ENCODE data around the gene TNFRSF6B.

Gene TNFRSF6B

DNA sequence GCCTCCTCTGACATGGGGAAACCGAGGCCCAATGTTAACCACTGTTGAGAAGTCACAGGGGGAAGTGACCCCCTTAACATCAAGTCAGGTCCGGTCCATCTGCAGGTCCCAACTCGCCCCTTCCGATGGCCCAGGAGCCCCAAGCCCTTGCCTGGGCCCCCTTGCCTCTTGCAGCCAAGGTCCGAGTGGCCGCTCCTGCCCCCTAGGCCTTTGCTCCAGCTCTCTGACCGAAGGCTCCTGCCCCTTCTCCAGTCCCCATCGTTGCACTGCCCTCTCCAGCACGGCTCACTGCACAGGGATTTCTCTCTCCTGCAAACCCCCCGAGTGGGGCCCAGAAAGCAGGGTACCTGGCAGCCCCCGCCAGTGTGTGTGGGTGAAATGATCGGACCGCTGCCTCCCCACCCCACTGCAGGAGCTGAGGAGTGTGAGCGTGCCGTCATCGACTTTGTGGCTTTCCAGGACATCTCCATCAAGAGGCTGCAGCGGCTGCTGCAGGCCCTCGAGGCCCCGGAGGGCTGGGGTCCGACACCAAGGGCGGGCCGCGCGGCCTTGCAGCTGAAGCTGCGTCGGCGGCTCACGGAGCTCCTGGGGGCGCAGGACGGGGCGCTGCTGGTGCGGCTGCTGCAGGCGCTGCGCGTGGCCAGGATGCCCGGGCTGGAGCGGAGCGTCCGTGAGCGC is 1.6 kb downstream of the TNFRSF6B start:
- no peak for DNase-seq (ENCODE audit: low read depth)

DNA sequence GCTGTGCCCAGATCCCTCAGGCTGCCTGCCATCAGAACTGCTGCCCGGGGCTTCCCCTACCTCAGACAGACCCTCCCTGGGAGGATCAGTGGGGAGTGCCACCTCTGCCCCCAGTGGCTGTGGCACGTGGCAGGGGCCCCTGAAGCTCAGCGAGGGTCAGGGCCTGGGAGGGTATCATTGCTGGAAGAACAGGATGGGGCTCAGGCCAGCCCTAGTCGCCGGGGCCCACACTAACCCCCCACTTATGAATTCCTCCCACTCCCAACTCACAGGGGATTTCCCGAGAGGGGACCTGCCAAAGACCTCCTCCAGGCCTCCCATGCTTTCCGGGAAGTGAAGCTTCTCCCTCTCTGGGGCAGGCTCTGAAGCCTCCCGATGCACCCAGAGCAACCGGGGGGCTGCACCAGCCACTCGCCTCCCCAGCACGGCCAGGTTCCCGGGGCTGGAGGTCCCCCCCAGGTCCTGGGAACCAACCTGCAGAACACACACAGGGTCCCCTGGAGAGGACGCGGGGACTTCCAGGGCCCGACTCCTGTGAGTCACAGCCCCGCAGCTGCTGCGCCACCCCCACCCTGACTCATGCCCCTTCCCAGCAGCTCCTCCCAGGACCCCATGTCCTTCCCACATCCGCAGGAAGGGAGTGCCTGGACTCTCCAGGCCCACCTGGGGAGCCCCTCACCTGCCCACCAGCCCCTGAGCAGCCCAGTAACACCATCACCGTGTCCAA is 2.5 kb downstream of the TNFRSF6B start:
- no peak for DNase-seq (ENCODE audit: low read depth)

GRCh38 chr20:63699466-63700198 is 3.2 kb downstream of the TNFRSF6B start:
- DNase-seq (ENCODE audit: low read depth), result no peak

DNA sequence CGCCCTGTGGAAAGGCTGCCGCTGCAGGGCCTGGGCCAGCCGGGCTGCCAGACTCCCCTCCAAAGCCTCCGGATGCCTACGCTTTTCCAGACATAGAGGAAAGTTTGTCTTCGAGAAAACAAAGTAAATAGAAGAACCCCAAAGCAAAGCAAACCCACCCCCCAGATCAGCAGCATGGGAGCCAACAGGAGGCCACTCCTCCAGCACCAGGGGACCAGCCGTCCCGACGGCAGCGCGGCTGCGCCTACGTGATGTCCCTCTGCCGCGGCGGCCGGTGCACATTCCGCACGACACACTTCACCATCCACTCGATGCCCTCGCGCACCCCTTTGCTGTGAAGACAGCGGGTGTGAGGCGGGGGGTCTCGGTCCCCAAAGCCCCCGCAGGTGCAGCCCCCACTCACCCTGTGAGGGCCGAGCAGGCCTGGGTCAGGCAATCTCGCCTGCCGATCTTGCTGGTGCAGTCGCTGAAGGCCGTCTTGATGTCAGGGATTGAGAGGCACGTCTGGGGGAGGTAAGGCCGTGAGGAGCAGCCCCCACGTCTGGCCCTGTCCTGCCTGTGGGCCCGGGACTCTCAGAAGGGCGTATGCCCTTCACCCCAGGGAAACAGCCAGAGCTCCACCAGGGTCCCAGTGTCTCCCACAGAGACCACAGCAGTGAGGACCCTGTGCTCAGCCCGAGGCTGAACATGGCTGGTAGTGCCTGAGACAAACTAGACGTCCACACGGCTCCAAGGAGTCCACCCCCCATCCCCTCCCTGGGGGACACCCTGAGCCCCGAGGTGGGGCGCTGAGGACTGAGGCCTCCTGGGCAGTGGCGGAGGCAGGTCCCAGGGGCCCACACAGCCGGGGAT is 4.0 kb downstream of the TNFRSF6B start:
- DNase-seq (ENCODE audit: low read depth), result no peak

DNA sequence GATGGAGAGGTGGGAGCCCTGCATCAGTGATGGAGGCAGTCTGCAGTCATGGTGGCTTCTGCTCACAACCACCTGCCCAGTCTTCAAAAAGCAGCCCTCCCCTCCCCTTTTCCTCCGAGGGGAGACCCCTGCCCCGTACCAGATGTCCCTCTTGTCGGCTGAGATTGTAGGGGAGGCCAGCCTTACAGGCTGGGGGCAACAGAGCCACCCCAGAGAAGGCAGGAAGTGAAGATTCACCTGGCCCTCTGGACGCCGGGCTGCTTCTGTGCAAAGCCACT is 4.5 kb downstream of the TNFRSF6B start:
- no peak for DNase-seq (ENCODE audit: low read depth)

- no peak for DNase-seq (ENCODE audit: low read depth)
Measured at GRCh38 chr20:63701329-63702035, 5.0 kb downstream of the TNFRSF6B start.

DNA sequence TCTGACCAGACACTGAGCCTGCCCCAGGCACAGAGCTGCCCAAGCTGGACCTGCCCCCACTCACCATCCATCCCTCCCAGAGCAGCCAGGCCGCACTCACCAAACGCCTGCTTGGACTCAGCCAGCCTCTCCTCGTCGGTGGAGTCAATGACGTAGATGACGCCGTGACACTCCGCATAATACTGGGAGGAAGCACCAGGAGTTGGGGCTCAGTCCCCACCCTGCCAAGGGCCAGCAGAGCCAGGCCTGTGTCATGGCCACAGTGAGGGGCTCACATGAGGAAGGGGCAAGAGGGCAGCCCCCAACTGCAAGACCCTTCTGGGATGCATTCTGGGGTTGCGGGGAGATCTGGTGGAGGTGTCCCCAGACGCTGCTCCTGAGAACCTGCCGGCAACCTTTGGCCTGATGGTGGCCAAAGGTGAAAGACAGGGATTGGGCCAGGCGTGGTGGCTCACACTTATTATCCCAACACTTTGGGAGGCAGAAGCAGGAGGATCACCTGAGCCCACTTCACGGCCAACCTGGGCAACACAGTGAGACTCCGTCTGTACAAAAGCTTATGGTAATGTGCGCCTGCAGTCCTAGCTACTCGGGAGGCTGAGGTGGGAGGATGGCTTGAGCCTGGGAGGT is 5.7 kb downstream of the TNFRSF6B start:
- no peak for DNase-seq (ENCODE audit: low read depth)

- no peak for DNase-seq (ENCODE audit: low read depth)
Measured at GRCh38 chr20:63702751-63703470, 6.5 kb downstream of the TNFRSF6B start.

GRCh38 chr20:63703471-63703975 is 7.1 kb downstream of the TNFRSF6B start:
- DNase-seq (ENCODE audit: low read depth), result no peak

DNA sequence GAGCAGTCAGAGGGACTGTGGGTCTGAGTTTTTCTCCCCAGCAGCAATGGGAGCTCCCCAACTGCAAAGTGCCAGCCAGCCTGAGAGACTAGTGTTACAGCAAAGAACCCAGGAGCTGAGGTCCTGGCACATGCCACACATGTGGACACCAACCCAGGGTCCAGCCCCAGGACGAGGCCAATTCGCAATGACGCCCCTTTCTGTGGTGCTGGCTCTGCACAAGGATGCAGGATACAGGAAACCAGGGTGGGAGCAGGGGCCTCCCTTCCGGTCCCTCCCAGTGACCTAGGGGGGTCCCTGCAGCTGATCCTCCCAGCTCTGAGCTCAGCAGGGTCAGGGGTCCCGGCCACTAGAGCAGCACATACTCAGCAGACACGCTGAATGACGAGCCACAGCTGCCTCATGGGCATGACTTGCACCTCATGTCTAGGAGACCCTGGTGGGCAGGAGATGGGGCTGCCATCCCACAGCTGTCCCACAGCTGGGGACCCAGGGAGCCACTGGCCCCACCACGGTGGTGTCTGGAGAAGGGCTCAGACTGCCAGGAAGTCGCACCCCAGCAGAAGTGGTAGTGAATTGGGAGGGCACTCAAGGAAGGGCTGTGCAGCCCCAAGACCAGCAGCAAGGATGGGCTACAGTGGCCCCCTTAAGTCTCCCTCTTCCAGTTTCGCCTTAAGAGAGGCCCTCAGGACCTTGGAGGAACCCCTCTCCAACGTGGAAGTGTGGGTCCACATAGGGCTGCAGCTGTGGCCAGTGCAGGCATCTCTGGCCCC is 7.7 kb downstream of the TNFRSF6B start:
- no peak for DNase-seq (ENCODE audit: low read depth)

GRCh38 chr20:63704749-63705117 is 8.3 kb downstream of the TNFRSF6B start:
- DNase-seq (ENCODE audit: low read depth), result no peak

DNA sequence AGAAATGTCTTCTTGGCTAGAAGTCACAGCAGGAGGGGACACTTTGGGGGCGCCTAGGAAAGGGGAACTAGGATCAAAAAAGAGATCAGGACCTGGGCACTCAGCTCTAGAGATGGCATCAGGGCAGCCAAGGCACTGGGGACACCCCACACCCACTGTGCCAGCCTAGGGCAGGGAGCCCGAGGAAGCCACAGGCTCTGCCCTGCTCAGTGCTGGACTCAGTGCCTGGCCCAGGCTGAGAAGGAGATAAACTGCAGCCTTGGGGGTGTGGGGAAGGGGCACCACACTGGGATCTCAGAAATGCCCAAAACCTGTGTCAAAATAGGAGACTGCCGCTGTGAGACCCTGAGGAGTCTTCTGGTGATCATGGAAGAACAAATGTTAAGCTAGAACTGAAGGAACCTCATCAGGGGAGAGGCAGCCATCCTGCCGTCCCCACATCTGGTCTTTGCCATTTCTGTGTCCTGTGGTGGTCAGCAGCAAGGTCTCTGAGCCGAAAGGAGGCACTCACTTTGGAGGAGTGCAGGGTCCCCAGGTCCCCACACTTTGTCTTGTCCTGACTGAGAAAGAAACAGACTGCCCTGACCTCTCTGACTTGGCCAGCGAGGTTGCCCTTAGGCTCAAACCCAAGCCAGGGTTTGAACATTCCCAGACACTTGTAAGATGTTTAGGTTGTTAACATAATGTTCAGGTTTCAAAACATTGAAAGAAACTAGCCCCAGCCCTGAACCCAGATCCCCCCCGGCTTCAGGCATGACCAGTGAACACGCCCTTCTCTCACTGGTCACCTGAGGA is 9.0 kb downstream of the TNFRSF6B start:
- no peak for DNase-seq (ENCODE audit: low read depth)

GRCh38 chr20:63706027-63706695 is 9.7 kb downstream of the TNFRSF6B start:
- DNase-seq (ENCODE audit: low read depth), result no peak

DNA sequence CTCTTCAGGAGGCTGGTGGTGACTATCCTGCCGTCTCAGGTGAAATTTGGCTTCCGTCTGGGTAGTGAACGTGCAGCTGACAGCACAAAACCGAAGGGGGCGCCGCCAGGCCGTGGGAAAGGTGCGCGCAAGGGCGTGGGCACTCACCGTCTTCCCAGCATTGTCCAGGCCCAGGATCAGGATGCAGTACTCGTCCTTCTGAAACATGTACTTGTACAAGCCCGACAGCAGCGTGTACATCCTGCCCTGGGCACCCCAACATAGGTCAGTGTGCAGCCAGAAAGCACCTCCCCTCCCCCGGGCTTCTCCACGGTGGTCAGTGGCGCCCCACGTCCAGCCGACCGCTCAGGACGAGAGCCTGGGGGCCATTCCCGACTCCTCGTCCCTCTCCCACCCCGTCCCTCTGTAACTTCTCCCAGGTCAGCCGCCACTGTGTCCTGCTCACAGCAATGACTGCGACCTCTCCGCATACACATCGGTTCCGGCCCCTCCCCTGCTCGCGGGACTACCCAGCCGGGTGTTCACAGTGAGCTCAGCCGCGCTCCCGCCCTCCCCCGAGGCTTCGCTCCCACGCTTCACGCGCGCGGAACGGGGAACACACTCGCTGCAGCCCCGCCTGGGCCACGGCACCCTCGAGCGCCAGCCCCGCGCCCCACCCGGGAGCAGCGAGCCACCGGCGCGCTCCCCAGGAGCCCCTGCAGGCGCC is 10.6 kb downstream of the TNFRSF6B start:
- no peak for DNase-seq (ENCODE audit: low read depth)

- peak; percentile 66 for DNase-seq (ENCODE audit: low read depth)
Measured at GRCh38 chr20:63707558-63708300, 11.3 kb downstream of the TNFRSF6B start, which contains the start of the genes ARFRP1 and ZGPAT. Gene ARFRP1, minus strand, starts transcription at chr20:63707976. Its CDS starts 885 bp downstream, at chr20:63707091. Gene ZGPAT, plus strand, starts transcription at chr20:63708039. Its CDS starts 542 bp downstream, at chr20:63708581.

- DNase-seq (ENCODE audit: low read depth), result no peak
Measured at GRCh38 chr20:63708301-63709148, 12.1 kb downstream of the TNFRSF6B start.
